Measurements from ENCODE around the gene SDC1. TPM values are rescaled to one million over a fixed set of nuclear protein-coding genes. Genes with fewer than 3 reads are reported as not detected.

The SDC1 gene
- polyA plus RNA-seq, 3 donors: not detected

DNA sequence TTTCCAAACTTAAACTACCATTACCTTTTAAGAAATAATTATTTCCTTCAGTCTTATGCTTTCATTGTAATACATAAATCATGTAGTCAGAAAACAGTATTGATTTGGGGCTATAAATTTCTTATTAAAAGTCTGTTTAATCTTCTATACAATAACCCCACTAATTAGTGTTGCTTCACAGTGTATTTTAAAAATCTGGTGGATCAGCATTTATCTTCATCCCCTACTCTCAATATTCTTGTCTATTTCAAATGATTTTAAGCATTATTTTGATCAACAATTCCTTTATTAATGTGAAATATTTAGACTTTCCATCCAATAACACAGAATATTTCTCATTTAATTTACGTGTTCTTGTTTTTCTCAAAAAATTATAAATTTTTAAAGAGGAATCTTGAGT lies 32.5 kb upstream of the SDC1 start:
- intact Hi-C loops (cut with micrococcal nuclease): no loop called here
- no peak overlapping the region for H3K9ac ChIP-seq (ENCODE audit: insufficient read depth, low read length, poor library complexity, severe bottlenecking)
- Mint-ChIP-seq H3K27ac (no peak overlapping the region), H3K27me3 (ENCODE audit: low read depth in 3 of 3) (no peaks in the 10 kb centered on the region), H3K36me3 (peaks cover 68 to 80% of the 10 kb centered on the region in 2 donors), H3K4me3 (no peak overlapping the region), H3K4me1 (no peaks in the 10 kb centered on the region), H3K9me3 (no peaks in the 10 kb centered on the region)
- H3K4me3 ChIP-seq (replicated peaks in 1 of 3; ENCODE audit: low read depth in 2 of 3, low read length in 3 of 3): no peak overlapping the region
- no peak overlapping the region for H3K27ac ChIP-seq (ENCODE audit: low read depth in 1 of 2, low read length in 2 of 2)
- H2AFZ ChIP-seq (ENCODE audit: insufficient read depth, low read depth, low read length, poor library complexity, severe bottlenecking): no peak overlapping the region
- DNase-seq: no peak
- H3K79me2 ChIP-seq (ENCODE audit: insufficient read depth, low read length): no peaks in the 10 kb centered on the region
- H4K20me1 ChIP-seq (ENCODE audit: insufficient read depth, low read length): peaks cover 5% of the 10 kb centered on the region
- no peak overlapping the region for H3K4me2 ChIP-seq (replicated peaks; ENCODE audit: extremely low read depth, low read length, poor library complexity, severe bottlenecking)
- H3K4me1 ChIP-seq (ENCODE audit: control insufficient read depth in 1 of 2, insufficient read depth in 2 of 2, low read length in 2 of 2): no peaks in the 10 kb centered on the region
- TF ChIP-seq, protein P1, sequence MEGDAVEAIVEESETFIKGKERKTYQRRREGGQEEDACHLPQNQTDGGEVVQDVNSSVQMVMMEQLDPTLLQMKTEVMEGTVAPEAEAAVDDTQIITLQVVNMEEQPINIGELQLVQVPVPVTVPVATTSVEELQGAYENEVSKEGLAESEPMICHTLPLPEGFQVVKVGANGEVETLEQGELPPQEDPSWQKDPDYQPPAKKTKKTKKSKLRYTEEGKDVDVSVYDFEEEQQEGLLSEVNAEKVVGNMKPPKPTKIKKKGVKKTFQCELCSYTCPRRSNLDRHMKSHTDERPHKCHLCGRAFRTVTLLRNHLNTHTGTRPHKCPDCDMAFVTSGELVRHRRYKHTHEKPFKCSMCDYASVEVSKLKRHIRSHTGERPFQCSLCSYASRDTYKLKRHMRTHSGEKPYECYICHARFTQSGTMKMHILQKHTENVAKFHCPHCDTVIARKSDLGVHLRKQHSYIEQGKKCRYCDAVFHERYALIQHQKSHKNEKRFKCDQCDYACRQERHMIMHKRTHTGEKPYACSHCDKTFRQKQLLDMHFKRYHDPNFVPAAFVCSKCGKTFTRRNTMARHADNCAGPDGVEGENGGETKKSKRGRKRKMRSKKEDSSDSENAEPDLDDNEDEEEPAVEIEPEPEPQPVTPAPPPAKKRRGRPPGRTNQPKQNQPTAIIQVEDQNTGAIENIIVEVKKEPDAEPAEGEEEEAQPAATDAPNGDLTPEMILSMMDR (IDR thresholded peaks at IDR 0.05): no peak
- no CpG with 5 or more reads among the region's 1 CpG for WGBS (ENCODE audit: insufficient coverage)
- H3K27me3 ChIP-seq (ENCODE audit: control insufficient read depth in 2 of 2, insufficient read depth in 2 of 2, low read length in 2 of 2): no peaks in the 10 kb centered on the region
- H3K9me3 ChIP-seq (replicated peaks in 1 of 2; ENCODE audit: control insufficient read depth in 1 of 2, insufficient read depth in 1 of 2, low read length in 2 of 2): no peaks in the 10 kb centered on the region
- peaks cover 80 to 97% of the 10 kb centered on the region in 2 donors for H3K36me3 ChIP-seq (replicated peaks in 1 of 2; ENCODE audit: control insufficient read depth in 1 of 2, insufficient read depth in 2 of 2, low read length in 2 of 2)

DNA sequence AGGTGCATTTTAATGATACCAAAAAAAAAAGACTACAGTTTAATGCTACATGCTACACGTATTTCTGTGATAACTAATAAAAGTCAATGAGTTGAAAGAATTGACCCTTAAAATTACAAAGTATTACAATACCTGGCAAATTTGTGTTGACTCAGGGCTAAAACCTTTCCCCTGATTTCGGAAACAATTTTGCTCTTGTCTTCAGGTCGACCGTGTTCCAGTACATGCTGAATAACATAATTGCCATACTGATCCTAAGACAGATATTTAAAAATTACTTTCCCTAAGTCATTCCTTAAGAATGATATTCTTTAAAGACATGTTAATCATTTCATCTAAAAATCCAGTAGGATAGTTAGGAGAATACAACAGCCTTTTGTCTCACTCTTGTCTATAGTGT lies 29.8 kb upstream of the SDC1 start:
- intact Hi-C loops (cut with micrococcal nuclease): no loop called here
- Mint-ChIP-seq H3K27ac (no peak overlapping the region), H3K9me3 (no peaks in the 10 kb centered on the region), H3K27me3 (ENCODE audit: low read depth in 3 of 3) (no peaks in the 10 kb centered on the region), H3K36me3 (peaks cover 73 to 83% of the 10 kb centered on the region in 2 donors), H3K4me3 (no peak overlapping the region), H3K4me1 (no peaks in the 10 kb centered on the region)
- Histone ChIP-seq H3K9ac (ENCODE audit: insufficient read depth, low read length, poor library complexity, severe bottlenecking) (no peak overlapping the region), H2AFZ (ENCODE audit: insufficient read depth, low read depth, low read length, poor library complexity, severe bottlenecking) (no peak overlapping the region), H3K36me3 (replicated peaks in 1 of 2; ENCODE audit: control insufficient read depth in 1 of 2, insufficient read depth in 2 of 2, low read length in 2 of 2) (peaks cover 81 to 97% of the 10 kb centered on the region in 2 donors), H3K79me2 (ENCODE audit: insufficient read depth, low read length) (no peaks in the 10 kb centered on the region), H3K9me3 (replicated peaks in 1 of 2; ENCODE audit: control insufficient read depth in 1 of 2, insufficient read depth in 1 of 2, low read length in 2 of 2) (no peaks in the 10 kb centered on the region), H3K4me1 (ENCODE audit: control insufficient read depth in 1 of 2, insufficient read depth in 2 of 2, low read length in 2 of 2) (no peaks in the 10 kb centered on the region), H4K20me1 (ENCODE audit: insufficient read depth, low read length) (peaks cover 12% of the 10 kb centered on the region), H3K4me2 (replicated peaks; ENCODE audit: extremely low read depth, low read length, poor library complexity, severe bottlenecking) (no peak overlapping the region), H3K27me3 (ENCODE audit: control insufficient read depth in 2 of 2, insufficient read depth in 2 of 2, low read length in 2 of 2) (no peaks in the 10 kb centered on the region), H3K4me3 (replicated peaks in 1 of 3; ENCODE audit: low read depth in 2 of 3, low read length in 3 of 3) (no peak overlapping the region), H3K27ac (ENCODE audit: low read depth in 1 of 2, low read length in 2 of 2) (no peak overlapping the region)
- 100% methylated on average over 1 of the region's 4 CpGs for WGBS (ENCODE audit: insufficient coverage)
- TF ChIP-seq, protein P1 (IDR thresholded peaks at IDR 0.05): no peak
- DNase-seq: no peak

Data from CD14-positive monocyte (primary cell).